GM23338 (cell line): ENCODE measurements around the gene RNF34. TPM values are rescaled to one million over a fixed set of nuclear protein-coding genes. Genes with fewer than 3 reads are reported as not detected.

Experiments used
- ATAC-seq: fragments of 200-7000 bp; cut with Tn5 transposase; 3 replicates; pipeline ENCODE4 v1.9.1; 2020
- DNase-seq: peaks from one replicate; pipeline ENCODE4 v3.0.0-alpha.2; 2015; ENCODE audit warnings: low spot score
- H2AFZ ChIP-seq: fragments of 200-600 bp; sonication (generic); 2 replicates; pipeline ENCODE4 v1.8.0; 2016; ENCODE audit warnings: antibody characterized with exemption, mild to moderate bottlenecking, moderate library complexity
- H3F3A ChIP-seq: fragments of 200-600 bp; sonication (generic); replicated peaks from 2 replicates; pipeline ENCODE4 v1.8.0; 2017; ENCODE audit warnings: antibody characterized with exemption, mixed run types, low read depth
- H3K27ac ChIP-seq: fragments of 200-600 bp; sonication (generic); 2 replicates; pipeline ENCODE4 v1.6.1; 2016; ENCODE audit warnings: low read depth
- H3K27me3 ChIP-seq: fragments of 200-600 bp; sonication (generic); 2 replicates; pipeline ENCODE4 v1.8.0; 2016; ENCODE audit warnings: mild to moderate bottlenecking, mixed run types, moderate library complexity; ENCODE audit not compliant: insufficient read depth
- H3K36me3 ChIP-seq: fragments of 200-600 bp; sonication (generic); 2 replicates; pipeline ENCODE4 v1.8.0; 2016; ENCODE audit warnings: mild to moderate bottlenecking; ENCODE audit not compliant: insufficient read depth
- H3K4me1 ChIP-seq: fragments of 200-600 bp; sonication (generic); 2 replicates; pipeline ENCODE4 v1.8.0; 2016; ENCODE audit warnings: mild to moderate bottlenecking, moderate library complexity; ENCODE audit not compliant: insufficient read depth
- H3K4me2 ChIP-seq: fragments of 200-600 bp; sonication (generic); 2 replicates; pipeline ENCODE4 v1.7.1; 2017; ENCODE audit warnings: mixed run types
- H3K4me3 ChIP-seq: fragments of 200-600 bp; sonication (generic); 2 replicates; pipeline ENCODE4 v1.6.1; 2016; ENCODE audit warnings: mixed run types
- H3K79me2 ChIP-seq: fragments of 200-600 bp; sonication (generic); replicated peaks from 2 replicates; pipeline ENCODE4 v1.8.0; 2017; ENCODE audit warnings: mild to moderate bottlenecking; ENCODE audit not compliant: insufficient read depth
- H3K9me2 ChIP-seq: fragments of 200-600 bp; sonication (generic); 2 replicates; pipeline ENCODE4 v1.8.0; 2017; ENCODE audit not compliant: insufficient read depth
- H4K20me1 ChIP-seq: fragments of 200-600 bp; sonication (generic); replicated peaks from 2 replicates; pipeline ENCODE4 v1.8.0; 2017; ENCODE audit warnings: mild to moderate bottlenecking; ENCODE audit not compliant: insufficient read depth
- H3K27ac Mint-ChIP-seq: 2 replicates; pipeline ENCODE4 v1.8.0; 2020; ENCODE audit warnings: inconsistent platforms, mild to moderate bottlenecking, moderate library complexity, mixed read lengths
- H3K27me3 Mint-ChIP-seq: 3 replicates; pipeline ENCODE4 v1.8.0; 2022; ENCODE audit warnings: low read depth, mild to moderate bottlenecking, moderate library complexity, mixed read lengths, inconsistent platforms; ENCODE audit not compliant: insufficient read depth, poor library complexity
- H3K36me3 Mint-ChIP-seq: 3 replicates; pipeline ENCODE4 v1.8.0; 2021; ENCODE audit warnings: low read depth, mild to moderate bottlenecking, inconsistent platforms, moderate library complexity, mixed read lengths
- H3K4me1 Mint-ChIP-seq: 3 replicates; pipeline ENCODE4 v1.8.0; 2020; ENCODE audit warnings: mild to moderate bottlenecking, inconsistent platforms, mixed read lengths
- H3K4me3 Mint-ChIP-seq: 3 replicates; pipeline ENCODE4 v1.8.0; 2021; ENCODE audit warnings: moderate library complexity, mild to moderate bottlenecking, inconsistent platforms, mixed read lengths
- H3K9me3 Mint-ChIP-seq: 3 replicates; pipeline ENCODE4 v1.8.0; 2020; ENCODE audit warnings: moderate library complexity, mild to moderate bottlenecking, inconsistent platforms, mixed read lengths
- EZH2 ChIP-seq: fragments of 200-600 bp; sonication (generic); IDR thresholded peaks from one replicate; pipeline ENCODE4 v1.8.0; 2017; ENCODE audit warnings: antibody characterized with exemption, mild to moderate bottlenecking, low read depth; ENCODE audit not compliant: unreplicated experiment
- JUNB ChIP-seq: IDR thresholded peaks from one replicate; pipeline ENCODE4 v1.6.1; 2016; ENCODE audit warnings: antibody characterized with exemption; ENCODE audit not compliant: unreplicated experiment
- NANOG ChIP-seq: IDR thresholded peaks from 2 replicates; pipeline ENCODE4 v1.6.1; 2016; ENCODE audit warnings: antibody characterized with exemption, borderline replicate concordance
- POLR2AphosphoS5 ChIP-seq: IDR thresholded peaks from 2 replicates; pipeline ENCODE4 v1.6.1; 2016; ENCODE audit warnings: antibody characterized with exemption, low read depth
- STAT1 ChIP-seq: IDR thresholded peaks from one replicate; pipeline ENCODE4 v1.6.1; 2016; ENCODE audit warnings: antibody characterized with exemption; ENCODE audit not compliant: unreplicated experiment
- ZNF331 ChIP-seq: fragments of 250-450 bp; sonication (Bioruptor Pico); IDR thresholded peaks from 2 replicates; pipeline ENCODE4 v1.5.0; 2020; ENCODE audit warnings: low read depth, mild to moderate bottlenecking, moderate library complexity
- ZNF462 ChIP-seq: fragments of 250-450 bp; sonication (Bioruptor Pico); IDR thresholded peaks from 2 replicates; pipeline ENCODE4 v1.5.0; 2020; ENCODE audit warnings: mild to moderate bottlenecking, moderate library complexity
- polyA plus RNA-seq: library from polyadenylated mRNA; unstranded; fragments of >200 nt; fragmentation: Nextera tagmentation; extraction: Ambion mirVana; gene quantifications from 2 replicates; pipeline ENCODE4 v1.2.1, GENCODE V29; 2016
- total RNA-seq: library from RNA; depleted of rRNA; stranded (reverse); fragments of >200 nt; shearing (Covaris generic); gene quantifications from 2 replicates; pipeline ENCODE4 v1.2.3, GENCODE V29; 2014
- TF ChIP-seq, protein P1 (sequence below): IDR thresholded peaks from 2 replicates; pipeline ENCODE4 v1.6.1; 2016; ENCODE audit warnings: antibody characterized with exemption
- TF ChIP-seq, protein P2 (sequence below), 2 experiments: fragments of 200-600 bp in 1 of 2; sonication (generic) in 1 of 2; conservative IDR thresholded peaks; 2 replicates each; pipeline versions ENCODE4 v1.5.1 to v1.6.1; 2016 to 2017; ENCODE audit warnings: antibody characterized with exemption in 2 of 2, low read depth in 2 of 2, mild to moderate bottlenecking in 2 of 2, moderate library complexity in 1 of 2

Gene RNF34
- total and polyA plus RNA-seq, 2 experiments from 2014 or later, result 47.2 to 63.3 TPM

- H3K4me1 Mint-ChIP-seq, result peaks cover 34% of the 10 kb centered on the region
- H3K27me3 ChIP-seq, result no peaks in the 10 kb centered on the region
- peak; percentile 85 for DNase-seq
- peak overlapping the region; percentile 87 for H3K4me2 ChIP-seq
- H3K4me3 ChIP-seq, result peak overlapping the region; percentile 69
- TF ChIP-seq POLR2AphosphoS5, result 0 out of 2 replicates have a peak, but pooled peaks have one; percentile 18
- TF ChIP-seq, protein P1, sequence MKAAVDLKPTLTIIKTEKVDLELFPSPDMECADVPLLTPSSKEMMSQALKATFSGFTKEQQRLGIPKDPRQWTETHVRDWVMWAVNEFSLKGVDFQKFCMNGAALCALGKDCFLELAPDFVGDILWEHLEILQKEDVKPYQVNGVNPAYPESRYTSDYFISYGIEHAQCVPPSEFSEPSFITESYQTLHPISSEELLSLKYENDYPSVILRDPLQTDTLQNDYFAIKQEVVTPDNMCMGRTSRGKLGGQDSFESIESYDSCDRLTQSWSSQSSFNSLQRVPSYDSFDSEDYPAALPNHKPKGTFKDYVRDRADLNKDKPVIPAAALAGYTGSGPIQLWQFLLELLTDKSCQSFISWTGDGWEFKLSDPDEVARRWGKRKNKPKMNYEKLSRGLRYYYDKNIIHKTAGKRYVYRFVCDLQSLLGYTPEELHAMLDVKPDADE, result no peak
- no peak for TF ChIP-seq ZNF331
- TF ChIP-seq, protein P2, sequence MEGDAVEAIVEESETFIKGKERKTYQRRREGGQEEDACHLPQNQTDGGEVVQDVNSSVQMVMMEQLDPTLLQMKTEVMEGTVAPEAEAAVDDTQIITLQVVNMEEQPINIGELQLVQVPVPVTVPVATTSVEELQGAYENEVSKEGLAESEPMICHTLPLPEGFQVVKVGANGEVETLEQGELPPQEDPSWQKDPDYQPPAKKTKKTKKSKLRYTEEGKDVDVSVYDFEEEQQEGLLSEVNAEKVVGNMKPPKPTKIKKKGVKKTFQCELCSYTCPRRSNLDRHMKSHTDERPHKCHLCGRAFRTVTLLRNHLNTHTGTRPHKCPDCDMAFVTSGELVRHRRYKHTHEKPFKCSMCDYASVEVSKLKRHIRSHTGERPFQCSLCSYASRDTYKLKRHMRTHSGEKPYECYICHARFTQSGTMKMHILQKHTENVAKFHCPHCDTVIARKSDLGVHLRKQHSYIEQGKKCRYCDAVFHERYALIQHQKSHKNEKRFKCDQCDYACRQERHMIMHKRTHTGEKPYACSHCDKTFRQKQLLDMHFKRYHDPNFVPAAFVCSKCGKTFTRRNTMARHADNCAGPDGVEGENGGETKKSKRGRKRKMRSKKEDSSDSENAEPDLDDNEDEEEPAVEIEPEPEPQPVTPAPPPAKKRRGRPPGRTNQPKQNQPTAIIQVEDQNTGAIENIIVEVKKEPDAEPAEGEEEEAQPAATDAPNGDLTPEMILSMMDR (conservative IDR thresholded peaks at IDR 0.05; ENCODE audit: low read depth in 2 of 2), result no peak
- no peak for TF ChIP-seq NANOG
- H3K4me3 Mint-ChIP-seq, result peak overlapping the region; percentile 63
- peak overlapping the region; percentile 22; the same call in 1 of the 2 replicates for H3K27ac ChIP-seq
- H4K20me1 ChIP-seq, result peaks cover 45% of the 10 kb centered on the region
- no peaks in the 10 kb centered on the region for H3K36me3 ChIP-seq
- peaks cover 5% of the 10 kb centered on the region for H3K36me3 Mint-ChIP-seq
- ATAC-seq, result peak; percentile 74
- H3F3A ChIP-seq, result peaks cover 23% of the 10 kb centered on the region; the same call in 1 of the 2 replicates
- 0 out of 2 replicates have a peak overlapping the region, but pooled peaks have one; percentile 63 for H2AFZ ChIP-seq
- no peak overlapping the region for H3K27ac Mint-ChIP-seq
- no peaks in the 10 kb centered on the region; the same call in 1 of the 3 replicates for H3K9me3 Mint-ChIP-seq
- H3K9me2 ChIP-seq, result no peaks in the 10 kb centered on the region
- H3K4me1 ChIP-seq, result peaks cover 12% of the 10 kb centered on the region; the same call in 1 of the 2 replicates
- peaks cover 43% of the 10 kb centered on the region for H3K79me2 ChIP-seq
- H3K27me3 Mint-ChIP-seq, result peaks cover 7% of the 10 kb centered on the region
Measured at GRCh38 chr12:121467638-121468498, 68.0 kb downstream of the RNF34 start.

DNA sequence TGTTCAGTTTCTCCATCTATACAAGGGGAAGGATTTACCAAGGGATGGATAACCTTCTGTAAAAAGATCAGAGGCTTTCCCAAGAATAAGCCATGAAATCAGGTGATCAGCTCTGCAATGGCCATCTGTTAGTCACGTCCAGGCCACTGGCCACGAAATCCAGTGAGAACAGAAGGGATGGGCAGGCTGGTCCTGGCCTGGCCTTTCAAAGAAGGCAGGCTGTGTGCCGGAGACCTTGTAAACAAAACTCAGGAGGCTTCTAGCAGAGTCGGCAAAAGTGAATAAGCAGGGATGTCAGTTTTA, 68.5 kb downstream of the RNF34 start:
- no peak for ATAC-seq
- peaks cover 42% of the 10 kb centered on the region for H3K79me2 ChIP-seq
- H3F3A ChIP-seq, result peaks cover 23% of the 10 kb centered on the region; the same call in 1 of the 2 replicates
- Mint-ChIP-seq H3K4me3 (peak overlapping the region; percentile 63; the same call in 2 of the 3 replicates), H3K27me3 (peaks cover 7% of the 10 kb centered on the region), H3K27ac (no peak overlapping the region), H3K4me1 (peaks cover 34% of the 10 kb centered on the region), H3K9me3 (no peaks in the 10 kb centered on the region; the same call in 1 of the 3 replicates), H3K36me3 (peaks cover 5% of the 10 kb centered on the region)
- no peak for DNase-seq
- peak overlapping the region; percentile 22; the same call in 1 of the 2 replicates for H3K27ac ChIP-seq
- no peaks in the 10 kb centered on the region for H3K27me3 ChIP-seq
- no peaks in the 10 kb centered on the region for H3K9me2 ChIP-seq
- peaks cover 39% of the 10 kb centered on the region for H4K20me1 ChIP-seq
- H3K4me2 ChIP-seq, result peak overlapping the region; percentile 87; the same call in 1 of the 2 replicates
- H2AFZ ChIP-seq, result no peak overlapping the region
- no peaks in the 10 kb centered on the region for H3K36me3 ChIP-seq
- peaks cover 12% of the 10 kb centered on the region; the same call in 1 of the 2 replicates for H3K4me1 ChIP-seq
- peak overlapping the region; percentile 69; the same call in 1 of the 2 replicates for H3K4me3 ChIP-seq
- TF ChIP-seq NANOG, result no peak
- TF ChIP-seq STAT1, result no peak
- no peak for TF ChIP-seq EZH2
- TF ChIP-seq POLR2AphosphoS5, result no peak
- TF ChIP-seq ZNF462 (CRISPR knock-in tag), result no peak
- TF ChIP-seq JUNB, result no peak
- TF ChIP-seq, protein P1, result no peak
